Aorta (tissue), 5 donors: Measurements from ENCODE around the gene MYT1. TPM values are rescaled to one million over a fixed set of nuclear protein-coding genes. Genes with fewer than 3 reads are reported as not detected.
"Not testable (repeated sequence)": the region's sequence is repeated elsewhere in the genome, so short reads cannot be mapped to it uniquely, and the experiment has no call there.

ENCODE experiments used
- ATAC-seq: fragments of 200-7000 bp; cut with Tn5 transposase; one replicate; pipeline ENCODE4 v1.9.1; 2022; ENCODE audit warnings: moderate library complexity; ENCODE audit not compliant: low FRiP score
- DNase-seq, 2 donors: peaks; one replicate each; pipeline ENCODE4 v3.0.0-alpha.2; 2020
- H3K27ac ChIP-seq, 2 donors: one replicate each; pipeline ENCODE4 v1.5.1; 2013; ENCODE audit warnings: low read length in 2 of 2, mild to moderate bottlenecking in 2 of 2, moderate library complexity in 2 of 2, control low read depth in 1 of 2, inconsistent platforms in 1 of 2, low read depth in 1 of 2
- H3K27me3 ChIP-seq, 2 donors: one replicate each; pipeline ENCODE4 v1.6.1; 2013; ENCODE audit warnings: control low read depth in 1 of 2, low read length in 1 of 2, mild to moderate bottlenecking in 1 of 2, moderate library complexity in 1 of 2; ENCODE audit not compliant: insufficient read depth in 2 of 2, control insufficient read depth in 1 of 2
- H3K36me3 ChIP-seq, 2 donors: one replicate each; pipeline ENCODE4 v1.6.1; 2013; ENCODE audit warnings: control low read depth in 1 of 2, low read length in 1 of 2, mild to moderate bottlenecking in 1 of 2; ENCODE audit not compliant: insufficient read depth in 2 of 2, control insufficient read depth in 1 of 2
- H3K4me1 ChIP-seq, 2 donors: one replicate each; pipeline ENCODE4 v1.6.1; 2013; ENCODE audit warnings: low read length in 2 of 2, control low read depth in 1 of 2, mild to moderate bottlenecking in 1 of 2, moderate library complexity in 1 of 2; ENCODE audit not compliant: insufficient read depth in 2 of 2, control insufficient read depth in 1 of 2
- H3K4me3 ChIP-seq, 2 donors: one replicate each; pipeline ENCODE4 v1.5.1; 2013; ENCODE audit warnings: low read length in 2 of 2, control low read depth in 1 of 2, mild to moderate bottlenecking in 1 of 2
- H3K9me3 ChIP-seq: one replicate; pipeline ENCODE4 v1.6.1; 2013; ENCODE audit warnings: mild to moderate bottlenecking, low read length; ENCODE audit not compliant: control insufficient read depth
- WGBS, 2 donors: extraction: QIAGEN DNeasy Blood & Tissue Kit; methylation state at CpG; one replicate each; pipeline ENCODE4 v1.1.7; 2013; 5-methylcytosine and 5-hydroxymethylcytosine counted together
- intact Hi-C, 2 donors: fragments of 100-400 bp; cut with DNase I; formaldehyde crosslinking; loops; one replicate each; pipeline versions ENCODE4 v1.14.2 to v1.15.0; 2022
- polyA plus RNA-seq, 2 donors: library from polyadenylated mRNA; stranded (reverse); fragments of 200-250 nt; gene quantifications; one replicate each; pipeline ENCODE4 v1.2.3, GENCODE V29; 2013
- total RNA-seq, 2 donors: library from RNA; stranded (reverse); fragmentation: NEBNext Ultra II Directional; extraction: Animal tissue kit (Norgen Biotek cat#: 25700); gene quantifications; one replicate each; pipeline ENCODE4 v1.2.1, GENCODE V29; 2021
- donor health status: healthy with polysubstance abuse.
- donor health status: Bipolar disorder and iron deficiency.
- donor health status: DM: no; HTN: no; CAD: no.
- donor health status: DM: no; HTN: no; CAD: no.
- donor health status: DM: yes; HTN: yes; CAD: no.

Gene MYT1
- total and polyA plus RNA-seq, 4 donors = not detected

GRCh38 chr20:64169091-64169560 is 4.9 kb downstream of the MYT1 start:
- DNase-seq (no peak), ATAC-seq (no peak)
- intact Hi-C loops = no loop called here
- WGBS, 2 donors = 82 to 84% methylated on average over 10 of the region's 10 CpGs
- Histone ChIP-seq H3K27me3 (no peaks in the 10 kb centered on the region), H3K4me3 (no peak overlapping the region), H3K27ac (no peak overlapping the region), H3K9me3 (no peaks in the 10 kb centered on the region), H3K4me1 (no peaks in the 10 kb centered on the region), H3K36me3 (no peaks in the 10 kb centered on the region)

GRCh38 chr20:64171211-64171610 is 7.0 kb downstream of the MYT1 start:
- Histone ChIP-seq H3K27me3 (no peaks in the 10 kb centered on the region), H3K4me3 (no peak overlapping the region), H3K9me3 (no peaks in the 10 kb centered on the region), H3K36me3 (no peaks in the 10 kb centered on the region), H3K4me1 (no peaks in the 10 kb centered on the region), H3K27ac (no peak overlapping the region)
- no peak for DNase-seq
- intact Hi-C loops = no loop called here
- no peak for ATAC-seq
- 79 to 83% methylated on average over 8 of the region's 8 CpGs for WGBS, 2 donors

- WGBS, 2 donors = 73 to 81% methylated on average over 4 of the region's 4 CpGs
Observed at GRCh38 chr20:64173116-64173515, 8.9 kb downstream of the MYT1 start.

GRCh38 chr20:64176551-64176950 is 12.3 kb downstream of the MYT1 start:
- Histone ChIP-seq H3K4me1 (no peaks in the 10 kb centered on the region), H3K27me3 (no peaks in the 10 kb centered on the region), H3K9me3 (no peaks in the 10 kb centered on the region), H3K36me3 (no peaks in the 10 kb centered on the region), H3K4me3 (no peak overlapping the region), H3K27ac (no peak overlapping the region)
- DNase-seq = no peak
- no peak for ATAC-seq
- intact Hi-C loops = no loop called here
- 24 to 25% methylated on average over 11 of the region's 11 CpGs for WGBS, 2 donors

More at GRCh38 chr20:64173116-64173515, 8.9 kb downstream of the MYT1 start:
- DNase-seq = no peak
- H3K9me3 ChIP-seq = no peaks in the 10 kb centered on the region
- intact Hi-C loops = no loop called here
- H3K27ac ChIP-seq = no peak overlapping the region
- no peak overlapping the region for H3K4me3 ChIP-seq
- ATAC-seq = no peak
- H3K36me3 ChIP-seq = no peaks in the 10 kb centered on the region
- H3K4me1 ChIP-seq = no peaks in the 10 kb centered on the region
- no peaks in the 10 kb centered on the region for H3K27me3 ChIP-seq

GRCh38 chr20:64176971-64177370 is 12.7 kb downstream of the MYT1 start:
- no peaks in the 10 kb centered on the region for H3K9me3 ChIP-seq
- no peaks in the 10 kb centered on the region for H3K4me1 ChIP-seq
- intact Hi-C loops = no loop called here
- WGBS, 2 donors = 13 to 19% methylated on average over 2 of the region's 2 CpGs
- H3K4me3 ChIP-seq = no peak overlapping the region
- ATAC-seq = no peak
- no peak overlapping the region for H3K27ac ChIP-seq
- H3K36me3 ChIP-seq = no peaks in the 10 kb centered on the region
- DNase-seq = no peak
- no peaks in the 10 kb centered on the region for H3K27me3 ChIP-seq

GRCh38 chr20:64177384-64177783 is 13.1 kb downstream of the MYT1 start:
- WGBS, 2 donors = 47 to 48% methylated on average over 8 of the region's 8 CpGs
- peak; percentile 78 for ATAC-seq
- no peaks in the 10 kb centered on the region for H3K36me3 ChIP-seq

GRCh38 chr20:64177787-64178186 is 13.5 kb downstream of the MYT1 start:
- 87 to 92% methylated on average over 4 of the region's 4 CpGs for WGBS, 2 donors
- intact Hi-C loops = no loop called here
- Histone ChIP-seq H3K27ac (no peak overlapping the region), H3K4me1 (no peaks in the 10 kb centered on the region), H3K9me3 (no peaks in the 10 kb centered on the region), H3K4me3 (no peak overlapping the region), H3K36me3 (no peaks in the 10 kb centered on the region), H3K27me3 (no peaks in the 10 kb centered on the region)
- ATAC-seq = no peak
- DNase-seq = no peak

More at GRCh38 chr20:64177384-64177783, 13.1 kb downstream of the MYT1 start:
- no peaks in the 10 kb centered on the region for H3K4me1 ChIP-seq
- no peaks in the 10 kb centered on the region for H3K9me3 ChIP-seq
- H3K27me3 ChIP-seq = no peaks in the 10 kb centered on the region
- intact Hi-C loops = no loop called here
- no peak overlapping the region for H3K4me3 ChIP-seq
- no peak for DNase-seq
- H3K27ac ChIP-seq = no peak overlapping the region

- H3K4me1 ChIP-seq, DNase-seq, ATAC-seq, H3K36me3 ChIP-seq, intact Hi-C loops, H3K27me3 ChIP-seq, H3K9me3 ChIP-seq, H3K27ac ChIP-seq, H3K4me3 ChIP-seq: not testable (repeated sequence)
- WGBS, 2 donors = 91% methylated on average over 20 of the region's 20 CpGs
Observed at GRCh38 chr20:64178925-64179324, 14.7 kb downstream of the MYT1 start.

GRCh38 chr20:64179805-64180204 is 15.6 kb downstream of the MYT1 start:
- intact Hi-C loops = no loop called here
- ATAC-seq = no peak
- Histone ChIP-seq H3K9me3 (no peaks in the 10 kb centered on the region), H3K4me3 (no peak overlapping the region), H3K36me3 (no peaks in the 10 kb centered on the region), H3K27me3 (no peaks in the 10 kb centered on the region), H3K27ac (no peak overlapping the region), H3K4me1 (no peaks in the 10 kb centered on the region)
- WGBS, 2 donors = 86 to 91% methylated on average over 6 of the region's 6 CpGs
- DNase-seq = no peak
